KG1 (cell line): Measurements from ENCODE around the gene CANX.
"Not testable (repeated sequence)": the region's sequence is repeated elsewhere in the genome, so short reads cannot be mapped to it uniquely, and the experiment has no call there.

Source experiments
- DNase-seq: peaks from one replicate; lab custom pipeline; 2025; lab: John Stamatoyannopoulos, UW

The CANX gene, protein sequence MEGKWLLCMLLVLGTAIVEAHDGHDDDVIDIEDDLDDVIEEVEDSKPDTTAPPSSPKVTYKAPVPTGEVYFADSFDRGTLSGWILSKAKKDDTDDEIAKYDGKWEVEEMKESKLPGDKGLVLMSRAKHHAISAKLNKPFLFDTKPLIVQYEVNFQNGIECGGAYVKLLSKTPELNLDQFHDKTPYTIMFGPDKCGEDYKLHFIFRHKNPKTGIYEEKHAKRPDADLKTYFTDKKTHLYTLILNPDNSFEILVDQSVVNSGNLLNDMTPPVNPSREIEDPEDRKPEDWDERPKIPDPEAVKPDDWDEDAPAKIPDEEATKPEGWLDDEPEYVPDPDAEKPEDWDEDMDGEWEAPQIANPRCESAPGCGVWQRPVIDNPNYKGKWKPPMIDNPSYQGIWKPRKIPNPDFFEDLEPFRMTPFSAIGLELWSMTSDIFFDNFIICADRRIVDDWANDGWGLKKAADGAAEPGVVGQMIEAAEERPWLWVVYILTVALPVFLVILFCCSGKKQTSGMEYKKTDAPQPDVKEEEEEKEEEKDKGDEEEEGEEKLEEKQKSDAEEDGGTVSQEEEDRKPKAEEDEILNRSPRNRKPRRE

DNA sequence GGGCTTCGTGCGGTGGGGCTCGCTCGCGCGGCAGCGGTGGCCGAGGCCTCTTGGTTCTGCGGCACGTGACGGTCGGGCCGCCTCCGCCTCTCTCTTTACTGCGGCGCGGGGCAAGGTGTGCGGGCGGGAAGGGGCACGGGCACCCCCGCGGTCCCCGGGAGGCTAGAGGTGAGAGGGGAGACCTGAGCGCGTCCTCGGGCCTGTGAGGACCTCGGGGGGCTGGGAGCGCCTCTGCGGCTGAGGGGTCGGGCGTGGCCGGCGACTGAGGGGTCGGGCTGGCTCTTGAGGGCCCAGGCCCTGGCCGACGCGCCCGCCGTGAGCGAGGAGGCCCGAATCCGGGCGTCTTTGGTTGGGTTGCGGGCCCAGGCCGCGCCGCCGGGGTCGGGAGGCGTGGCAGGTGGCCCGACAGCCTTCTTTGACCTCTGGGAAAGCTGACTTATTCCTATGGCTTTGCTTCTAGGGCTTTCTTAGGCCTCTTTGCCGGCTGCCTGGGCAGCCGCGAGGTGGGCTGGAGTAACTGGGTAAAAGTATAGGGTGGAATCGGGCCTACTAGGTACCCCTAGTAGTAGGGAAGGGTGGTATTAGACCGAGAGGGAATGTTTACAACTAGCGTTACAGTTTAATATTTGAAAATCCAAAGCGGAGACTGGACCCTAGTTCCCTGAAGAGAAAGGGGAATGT lies at the start of gene CANX:
TSS of gene CANX (plus strand) at position 33 of the 681 bp plus-strand sequence. CDS start 6,715 bp downstream, outside the sequence.
- DNase-seq: no peak

DNA sequence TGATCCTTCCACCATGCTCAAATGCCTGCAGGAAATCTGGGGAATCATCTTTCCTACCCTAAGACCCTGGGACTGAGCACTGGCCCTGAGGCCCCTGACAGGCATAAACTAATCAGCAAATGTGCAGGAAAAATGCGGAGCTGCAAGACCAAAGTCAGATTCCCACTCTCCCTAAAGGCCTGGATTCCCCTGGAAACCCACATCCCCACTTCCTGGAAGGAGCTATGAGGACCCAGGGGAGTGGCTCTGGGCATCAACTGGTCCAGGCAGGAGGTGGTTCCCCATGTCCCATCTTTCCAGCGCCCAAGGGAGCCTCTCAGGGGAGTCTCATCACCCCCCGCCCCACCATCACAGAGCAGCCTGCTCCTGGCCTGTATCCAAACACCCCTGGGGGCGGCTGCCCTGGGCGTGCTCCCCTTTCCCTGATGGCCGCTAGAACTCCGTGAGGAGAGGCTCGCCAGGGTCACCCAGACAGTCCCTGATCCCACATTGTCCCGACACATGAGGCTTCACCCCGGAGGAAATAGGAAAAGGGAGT lies 49.5 kb upstream of the CANX start:
- DNase-seq: not testable (repeated sequence)

DNA sequence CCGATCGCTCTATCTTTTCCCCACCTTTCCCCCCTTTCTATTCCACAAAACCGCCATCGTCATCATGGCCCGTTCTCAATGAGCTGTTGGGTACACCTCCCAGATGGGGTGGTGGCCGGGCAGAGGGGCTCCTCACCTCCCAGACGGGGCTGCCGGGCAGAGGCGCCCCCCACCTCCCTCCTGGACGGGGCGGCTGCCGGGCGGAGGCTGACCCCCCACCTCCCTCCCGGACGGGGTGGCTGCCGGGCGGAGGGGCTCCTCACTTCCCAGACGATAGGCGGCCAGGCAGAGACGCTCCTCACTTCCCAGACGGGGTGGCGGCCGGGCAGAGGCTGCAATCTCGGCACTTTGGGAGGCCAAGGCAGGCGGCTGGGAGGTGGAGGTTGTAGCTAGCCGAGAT lies 48.5 kb upstream of the CANX start:
- not testable (repeated sequence) for DNase-seq

DNA sequence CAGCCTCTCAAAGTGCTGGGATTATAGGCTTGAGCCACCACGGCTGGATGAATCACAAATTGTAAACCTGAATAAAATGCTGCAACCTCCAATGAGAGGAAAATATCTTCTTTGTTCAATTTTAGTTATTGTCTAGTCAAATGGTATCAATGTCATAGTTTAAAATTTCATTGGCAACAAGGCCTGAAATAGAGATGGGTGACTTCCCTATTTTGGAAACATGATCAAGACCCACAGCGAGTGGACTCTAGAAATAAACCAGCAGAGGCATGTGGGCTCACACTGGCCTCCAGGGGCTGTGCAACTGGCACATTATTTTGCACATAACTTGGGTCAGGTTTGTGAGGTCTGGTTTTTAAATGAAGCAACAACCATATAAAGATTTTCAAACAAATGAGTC lies 45.6 kb upstream of the CANX start:
- DNase-seq: not testable (repeated sequence)

DNA sequence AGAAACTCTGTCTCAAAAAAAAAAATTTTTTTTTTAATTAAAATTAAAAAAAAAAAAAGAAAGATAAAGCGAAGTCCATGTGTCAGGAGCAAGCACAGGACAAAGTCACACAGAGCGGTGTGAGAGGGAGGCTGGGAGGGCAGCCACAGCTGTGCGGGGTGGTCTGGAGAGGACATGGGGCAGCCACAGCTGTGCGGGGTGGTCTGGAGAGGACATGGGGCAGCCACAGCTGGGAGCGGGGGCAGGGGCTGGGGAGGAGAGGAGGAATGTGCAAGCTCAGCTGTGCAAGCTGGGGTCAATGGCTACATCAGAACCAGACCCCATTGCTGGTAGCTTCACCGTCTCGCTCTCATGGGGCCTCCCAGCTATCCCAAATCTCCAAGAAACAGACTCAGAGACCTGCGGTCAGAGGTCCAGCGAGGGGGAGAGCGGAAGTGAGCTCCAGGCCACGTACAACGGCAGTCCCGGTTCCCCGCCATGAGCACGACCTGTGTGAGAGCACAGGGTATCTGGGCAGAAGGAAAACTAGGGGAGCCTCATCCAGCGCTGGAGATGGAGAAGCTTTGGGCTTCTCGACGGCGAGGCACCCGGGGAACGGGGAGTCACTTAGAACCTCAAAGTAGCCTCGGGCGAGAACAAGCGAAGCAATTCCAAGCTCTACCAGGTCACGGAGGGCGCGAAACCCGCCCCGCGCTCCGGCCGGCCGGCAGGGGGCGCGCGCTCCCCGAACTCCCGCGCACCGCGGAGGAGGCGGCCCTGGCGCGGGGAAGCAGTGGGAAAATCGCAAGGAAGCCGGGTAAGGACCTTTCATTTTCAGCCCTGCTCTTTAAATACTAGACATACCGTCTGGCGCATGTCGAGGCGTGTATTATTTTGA lies 41.2 kb upstream of the CANX start:
- DNase-seq: not testable (repeated sequence)

DNA sequence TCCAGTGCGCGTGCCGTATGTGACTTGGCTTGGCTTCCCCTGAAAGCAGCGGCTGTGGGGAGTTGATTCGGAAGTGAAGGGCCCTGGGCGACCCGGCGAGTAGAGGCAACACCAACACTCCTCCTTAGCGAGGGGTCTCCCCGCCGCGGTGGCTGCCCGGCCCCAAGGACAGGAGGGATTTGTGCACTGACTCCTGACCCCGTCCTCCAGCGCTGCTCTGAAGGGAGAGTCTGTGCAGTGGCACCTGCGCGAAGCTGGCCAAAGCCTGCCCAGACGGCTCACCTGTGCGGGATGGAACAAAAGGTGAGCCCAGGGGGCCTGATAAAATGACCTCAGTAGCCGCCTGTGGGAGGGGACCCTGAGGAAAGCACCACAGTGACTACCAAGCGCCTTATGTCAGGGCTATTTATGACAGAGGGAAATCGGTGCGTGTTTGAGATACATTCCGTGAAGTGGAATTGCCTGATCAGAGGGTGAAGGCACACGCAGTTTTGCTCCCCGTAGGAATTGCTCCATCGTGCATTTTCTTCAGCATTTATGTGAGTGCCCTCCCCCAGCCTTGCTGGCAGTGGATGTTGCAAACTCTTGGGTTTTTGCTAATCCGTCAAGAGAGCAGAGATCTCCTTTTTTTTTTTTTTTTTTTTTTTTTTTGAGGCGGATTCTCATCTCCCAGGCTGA lies 40.4 kb upstream of the CANX start:
- DNase-seq: not testable (repeated sequence)

DNA sequence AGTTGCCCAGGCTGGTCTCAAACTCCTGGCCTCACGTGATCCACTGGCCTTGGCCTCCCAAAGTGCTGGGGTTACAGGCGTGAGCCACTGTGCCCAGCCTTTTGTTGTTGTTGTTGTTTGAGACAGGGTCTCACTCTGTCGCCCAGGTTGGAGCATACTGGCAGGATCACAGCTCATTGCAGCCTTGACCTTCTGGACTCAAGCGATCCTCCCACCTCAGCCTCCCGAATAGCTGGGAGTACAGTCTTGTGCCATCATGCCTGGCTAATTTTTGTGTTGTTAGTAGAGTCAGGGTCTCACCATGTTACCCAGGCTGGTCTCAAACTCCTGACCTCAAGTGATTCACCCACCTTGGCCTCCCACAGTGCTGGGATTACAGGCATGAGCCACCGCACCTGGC lies 37.1 kb upstream of the CANX start:
- not testable (repeated sequence) for DNase-seq

DNA sequence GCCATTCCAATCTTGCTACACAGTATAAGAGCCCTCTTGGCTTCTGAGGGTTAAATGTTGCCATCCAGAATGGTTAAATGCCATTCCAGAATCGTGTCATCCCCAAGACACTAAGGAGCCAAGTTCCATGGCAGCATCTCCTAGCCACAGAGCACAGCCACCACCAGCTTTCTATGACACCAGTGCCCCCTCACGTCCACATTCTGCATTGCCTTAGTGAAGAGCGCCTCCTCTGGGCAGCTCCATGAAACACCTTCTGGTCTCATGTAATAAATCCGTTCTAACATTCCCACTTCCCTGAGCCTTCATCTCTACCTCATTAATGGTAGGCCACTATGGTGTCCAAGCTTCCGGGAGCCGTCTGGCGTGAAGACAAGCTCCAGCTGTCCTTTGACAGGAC lies 30.4 kb upstream of the CANX start:
- DNase-seq: no peak

DNA sequence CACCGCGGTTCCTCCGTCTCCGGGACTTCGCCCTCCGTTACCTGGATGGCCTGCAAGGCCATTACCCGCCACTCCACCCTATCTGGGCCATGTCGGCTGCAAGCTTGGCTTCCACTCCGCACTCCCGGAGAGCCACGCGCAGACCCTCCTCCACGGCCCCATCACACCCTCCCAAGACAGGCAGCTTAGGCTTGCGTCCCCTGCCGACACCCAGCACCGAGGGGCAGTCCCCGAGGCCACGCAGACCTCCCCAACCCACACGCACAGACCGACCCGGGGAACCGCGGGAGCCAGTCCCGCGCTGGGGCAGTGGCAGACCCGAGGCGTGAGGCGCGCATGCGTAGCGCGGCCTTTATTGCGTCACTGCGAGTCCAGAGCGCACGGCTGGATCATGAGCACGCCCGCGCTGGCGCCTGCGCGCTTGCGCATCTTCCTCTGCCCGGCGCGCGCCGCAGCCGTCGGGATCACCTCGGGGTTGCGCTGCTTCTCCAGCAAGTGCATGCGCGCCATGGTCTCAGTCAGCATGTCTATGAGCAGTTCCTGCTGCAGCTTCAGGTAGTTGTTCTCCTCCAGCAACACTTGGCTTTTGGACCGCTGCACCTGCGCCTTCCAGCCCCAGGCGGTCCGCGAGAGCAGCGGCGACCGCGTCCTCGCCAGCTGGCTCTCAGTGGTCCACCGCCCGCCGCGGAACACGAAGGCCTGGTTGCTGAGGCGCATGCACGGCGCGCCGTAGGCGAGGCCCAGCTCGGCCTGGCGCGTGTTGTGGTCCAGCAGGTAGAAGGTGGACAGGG lies 20.3 kb upstream of the CANX start:
- DNase-seq: peak; percentile 98

DNA sequence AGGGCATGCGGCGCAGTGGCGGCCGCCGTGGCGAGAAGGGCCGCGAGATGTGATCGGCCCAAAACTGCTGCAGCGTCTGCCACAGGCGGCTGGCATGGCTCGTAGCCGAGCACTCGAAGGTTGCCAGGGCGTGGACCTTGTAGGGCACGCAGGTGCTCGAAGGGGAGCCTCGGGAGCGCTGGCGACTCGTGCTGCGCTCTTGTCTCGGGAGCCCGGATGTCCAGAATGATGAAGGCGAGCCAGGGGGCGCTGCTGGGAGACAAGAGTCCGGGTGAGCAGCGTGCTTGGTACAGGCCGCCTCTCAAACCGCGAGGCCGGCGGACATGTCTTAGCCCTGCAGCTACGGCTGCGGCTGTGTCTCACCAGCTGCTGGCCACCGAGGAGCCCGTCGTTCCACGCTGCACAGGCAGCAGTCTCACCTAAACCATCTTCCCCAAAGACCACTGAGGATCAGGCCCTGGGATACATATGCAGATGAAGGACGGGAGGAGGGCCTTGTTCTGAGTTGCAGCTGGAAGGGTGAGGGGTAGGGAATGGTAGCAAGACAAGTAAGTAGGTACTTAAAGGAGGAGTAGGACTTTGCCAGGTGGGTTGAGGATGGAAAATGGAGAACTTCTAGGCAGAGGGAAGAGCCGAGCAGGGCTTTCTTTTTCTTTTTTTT lies 19.6 kb upstream of the CANX start:
- DNase-seq: no peak

DNA sequence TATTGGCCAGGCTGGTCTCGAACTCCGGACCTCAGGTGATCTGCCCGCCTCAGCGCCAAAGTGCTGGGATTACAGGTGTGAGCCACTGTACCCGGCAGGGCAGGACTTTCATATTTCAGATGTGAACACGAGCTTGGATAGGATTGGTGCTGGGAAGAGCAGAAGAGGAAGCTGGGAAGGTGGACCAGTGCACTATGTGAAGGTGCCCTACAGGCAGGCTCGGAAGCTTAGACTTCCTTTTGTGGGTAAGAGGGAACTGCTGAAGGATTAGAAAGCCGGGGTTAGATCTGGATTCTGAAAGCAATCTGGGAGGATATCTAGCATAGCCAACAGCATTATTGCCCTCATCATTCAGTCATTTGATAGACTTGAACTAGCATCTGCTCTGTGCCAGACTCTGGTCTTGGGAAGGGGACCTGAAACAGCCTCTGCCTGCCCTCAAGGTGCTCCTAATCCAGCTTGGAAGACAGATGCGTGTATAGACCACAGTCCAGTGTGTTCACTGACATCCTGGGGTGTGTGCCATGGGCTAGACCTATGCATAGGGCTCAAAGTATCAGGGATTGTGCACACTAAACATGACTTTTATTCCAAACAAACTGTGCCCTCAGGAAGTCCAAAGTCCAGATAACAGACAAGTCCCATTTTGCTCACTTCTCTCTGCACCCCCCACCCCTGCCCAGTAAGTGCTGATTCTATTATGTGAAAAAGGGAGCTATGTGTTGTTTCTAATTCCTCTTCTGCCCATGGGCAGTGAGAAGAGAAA lies 18.6 kb upstream of the CANX start:
- DNase-seq: no peak

DNA sequence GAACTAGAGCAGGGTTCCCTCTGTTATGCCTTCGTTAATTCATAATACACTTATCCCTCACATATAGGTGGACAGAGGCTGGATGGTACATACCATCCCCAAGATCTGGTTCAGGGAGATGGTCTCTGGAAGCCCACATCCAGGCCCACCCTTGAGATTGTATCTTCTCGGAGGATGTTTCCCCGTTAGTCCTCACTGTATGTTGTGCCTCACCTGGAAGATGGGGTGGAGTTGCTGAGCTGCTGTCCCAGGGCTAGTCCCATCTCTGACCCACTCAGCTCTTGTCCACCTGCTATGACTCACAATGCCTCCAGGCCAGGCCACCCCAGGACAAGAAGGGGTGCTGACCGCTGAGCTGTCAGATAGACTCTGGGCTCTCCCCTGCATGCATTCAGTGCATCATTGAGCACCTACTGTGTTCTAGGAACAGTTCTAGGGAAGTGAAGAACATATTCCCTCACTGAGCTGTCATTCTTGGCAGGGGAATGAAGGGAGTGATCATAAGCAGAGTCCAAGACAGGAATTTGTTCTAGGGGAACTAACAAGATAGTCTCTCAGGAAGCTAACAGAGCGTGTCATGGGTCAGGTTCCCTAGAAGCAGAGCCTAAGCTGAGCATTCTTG lies 17.9 kb upstream of the CANX start, which contains the start of gene CBY3:
TSS of gene CBY3 (minus strand) at position 255 of the 622 bp plus-strand sequence. CDS start at position 139, 116 bp downstream.
- no peak for DNase-seq

DNA sequence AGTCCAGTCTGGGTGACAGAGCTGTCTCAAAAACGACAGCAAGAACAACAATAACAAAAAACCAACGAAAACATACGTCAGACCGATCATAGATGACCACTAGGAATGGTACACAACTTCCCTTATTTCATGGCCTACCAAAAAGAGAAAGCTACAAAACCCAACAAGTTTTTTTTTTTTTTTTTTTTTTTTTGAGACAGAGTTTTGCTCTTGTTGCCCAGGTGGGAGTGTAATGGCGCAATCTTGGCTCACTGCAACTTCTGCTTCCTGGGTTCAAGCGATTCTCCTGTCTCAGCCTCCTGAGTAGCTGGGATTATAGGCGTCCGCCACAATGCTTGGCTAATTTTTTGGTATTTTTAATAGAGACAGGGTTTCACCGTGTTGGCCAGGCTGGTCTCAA lies 9.6 kb upstream of the CANX start:
- DNase-seq: not testable (repeated sequence)

DNA sequence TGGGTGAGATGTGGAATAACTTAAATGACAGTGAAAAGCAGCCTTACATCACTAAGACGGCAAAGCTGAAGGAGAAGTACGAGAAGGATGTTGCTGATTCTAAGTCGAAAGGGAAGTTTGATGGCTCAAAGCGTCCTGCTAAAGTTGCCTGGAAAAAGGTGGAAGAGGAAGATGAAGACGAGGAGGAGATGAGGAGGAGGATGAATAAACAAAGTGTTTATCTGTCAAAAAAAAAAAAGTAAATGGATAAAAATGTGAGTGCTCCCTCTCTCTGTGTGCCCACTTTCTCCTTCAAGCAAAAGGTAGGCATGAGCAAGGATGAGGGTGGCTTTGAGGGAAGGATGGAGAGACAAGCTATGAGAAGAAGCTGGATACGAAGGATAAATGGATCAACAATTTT lies 4.2 kb upstream of the CANX start:
- DNase-seq: no peak

DNA sequence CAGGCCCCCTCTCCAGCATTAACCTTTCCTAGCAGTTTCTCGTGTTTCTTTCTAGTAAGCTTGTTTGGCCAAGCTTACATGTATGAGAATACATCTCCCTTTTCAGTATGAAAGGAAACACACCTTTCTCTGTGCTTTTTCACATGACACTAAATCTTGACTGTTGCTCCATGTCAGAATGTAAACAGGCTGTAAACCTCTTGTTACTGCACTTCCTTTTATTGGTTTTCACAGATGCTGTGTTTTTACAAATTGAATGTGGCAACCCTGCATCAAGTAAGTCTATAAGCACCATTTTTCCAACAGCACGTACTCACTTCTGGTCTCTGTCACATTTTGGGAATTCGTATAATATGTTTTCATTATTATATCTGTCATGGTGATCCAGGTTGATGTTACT lies 2.2 kb upstream of the CANX start:
- no peak for DNase-seq

DNA sequence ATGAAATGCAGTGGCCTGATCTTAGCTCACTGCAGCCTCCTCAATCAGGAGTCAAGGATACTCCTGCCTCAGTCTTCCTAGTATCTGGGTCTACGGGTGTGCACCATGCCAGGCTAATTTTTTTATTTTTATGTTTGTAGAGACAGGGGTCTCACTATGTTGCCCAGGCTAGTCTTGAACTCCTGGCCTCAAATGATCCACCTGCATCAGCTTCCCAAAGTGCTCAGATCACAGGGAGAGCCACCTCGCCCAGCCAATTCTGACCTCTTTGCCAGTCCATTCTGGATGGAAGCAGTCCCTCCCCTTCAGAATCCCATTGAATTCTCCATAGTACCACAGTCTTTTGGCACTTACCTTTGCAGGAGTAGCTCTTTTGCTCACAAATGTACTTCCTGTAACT lies 1.7 kb upstream of the CANX start:
- DNase-seq: no peak

DNA sequence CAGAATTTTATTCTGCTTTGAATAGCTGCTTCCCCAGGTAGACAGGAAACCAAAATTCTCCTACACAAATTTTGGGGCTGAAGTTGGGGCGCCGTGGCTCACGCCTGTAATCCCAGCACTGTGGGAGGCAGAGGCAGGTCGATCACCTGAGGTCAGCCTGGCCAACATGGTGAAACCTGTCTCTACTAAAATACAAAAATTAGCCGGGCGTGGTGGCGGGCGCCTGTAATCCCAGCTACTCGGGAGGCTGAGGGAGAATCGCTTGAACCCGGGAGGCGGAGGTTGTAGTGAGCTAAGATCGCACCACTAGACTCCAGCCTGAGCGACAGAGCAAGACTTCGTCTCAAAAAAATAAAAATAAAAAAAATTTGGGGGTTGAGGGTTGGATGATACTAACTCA lies 1.2 kb upstream of the CANX start:
- DNase-seq: not testable (repeated sequence)
